GM12872 (cell line): Measurements from ENCODE around the gene BUB1B.

ENCODE experiments used
- TF ChIP-seq, protein P1 (sequence below): IDR thresholded peaks from 3 replicates; pipeline ENCODE4 v1.5.1; 2011; ENCODE audit warnings: low read depth, mild to moderate bottlenecking, low read length, moderate library complexity; ENCODE audit not compliant: insufficient read depth

The BUB1B gene

GRCh38 chr15:40151991-40152390 lies 8.9 kb upstream of the BUB1B start:
- TF ChIP-seq, protein P1, sequence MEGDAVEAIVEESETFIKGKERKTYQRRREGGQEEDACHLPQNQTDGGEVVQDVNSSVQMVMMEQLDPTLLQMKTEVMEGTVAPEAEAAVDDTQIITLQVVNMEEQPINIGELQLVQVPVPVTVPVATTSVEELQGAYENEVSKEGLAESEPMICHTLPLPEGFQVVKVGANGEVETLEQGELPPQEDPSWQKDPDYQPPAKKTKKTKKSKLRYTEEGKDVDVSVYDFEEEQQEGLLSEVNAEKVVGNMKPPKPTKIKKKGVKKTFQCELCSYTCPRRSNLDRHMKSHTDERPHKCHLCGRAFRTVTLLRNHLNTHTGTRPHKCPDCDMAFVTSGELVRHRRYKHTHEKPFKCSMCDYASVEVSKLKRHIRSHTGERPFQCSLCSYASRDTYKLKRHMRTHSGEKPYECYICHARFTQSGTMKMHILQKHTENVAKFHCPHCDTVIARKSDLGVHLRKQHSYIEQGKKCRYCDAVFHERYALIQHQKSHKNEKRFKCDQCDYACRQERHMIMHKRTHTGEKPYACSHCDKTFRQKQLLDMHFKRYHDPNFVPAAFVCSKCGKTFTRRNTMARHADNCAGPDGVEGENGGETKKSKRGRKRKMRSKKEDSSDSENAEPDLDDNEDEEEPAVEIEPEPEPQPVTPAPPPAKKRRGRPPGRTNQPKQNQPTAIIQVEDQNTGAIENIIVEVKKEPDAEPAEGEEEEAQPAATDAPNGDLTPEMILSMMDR: no peak

- TF ChIP-seq, protein P1: no peak
Measured at GRCh38 chr15:40155270-40155910, 5.5 kb upstream of the BUB1B start.

DNA sequence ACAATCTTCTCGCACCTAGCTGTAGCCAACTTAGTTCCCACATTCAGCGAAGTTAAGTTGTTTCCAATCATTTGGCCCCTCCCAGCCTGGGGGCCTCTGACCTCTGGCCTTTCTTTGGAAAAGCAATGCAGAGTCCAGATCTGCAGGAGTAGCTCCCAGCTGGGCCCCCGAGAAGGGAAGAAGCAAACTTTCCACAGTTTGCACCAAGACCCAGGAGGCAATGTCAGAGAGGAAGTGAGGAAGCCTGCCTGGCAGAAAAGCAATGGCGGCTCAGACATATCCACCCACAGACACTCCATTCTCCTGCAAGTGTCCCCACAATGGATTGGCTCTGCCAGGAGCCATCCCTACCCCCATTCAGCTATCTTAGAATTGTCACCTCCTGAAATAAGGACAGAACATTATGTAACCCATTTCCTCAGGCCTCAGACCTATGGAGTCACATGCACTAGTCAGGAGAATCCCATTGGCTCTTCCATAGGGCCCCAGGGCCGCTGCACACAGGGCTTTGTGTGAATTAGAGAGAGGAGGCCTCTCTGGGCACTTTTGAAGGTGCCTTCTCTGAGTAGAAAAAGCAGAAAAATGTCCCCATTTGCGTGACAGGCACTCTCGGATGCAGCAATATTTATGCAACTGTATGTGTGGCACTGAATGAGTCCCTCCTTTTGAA lies 3.0 kb upstream of the BUB1B start:
- TF ChIP-seq, protein P1: no peak

GRCh38 chr15:40160021-40160420 lies 848 bp upstream of the BUB1B start:
- TF ChIP-seq, protein P1: no peak

- TF ChIP-seq, protein P1: no peak
Measured at GRCh38 chr15:40161693-40162391, 973 bp downstream of the BUB1B start.

GRCh38 chr15:40162552-40162951 lies 1.7 kb downstream of the BUB1B start:
- TF ChIP-seq, protein P1: no peak

- TF ChIP-seq, protein P1: no peak
Measured at GRCh38 chr15:40163657-40164416, 3.0 kb downstream of the BUB1B start.
